ENCODE results near the gene SLC22A23. TPM values are rescaled to one million over a fixed set of nuclear protein-coding genes. Genes with fewer than 3 reads are reported as not detected.

SLC22A23 gene
- total RNA-seq, 1 donor from 2014 or later = 19.4 TPM

- Mint-ChIP-seq H3K9me3 (ENCODE audit: low read depth) (no peaks in the 10 kb centered on the region), H3K4me3 (ENCODE audit: low read depth) (no peak overlapping the region), H3K27me3 (peaks cover 3% of the 10 kb centered on the region), H3K4me1 (ENCODE audit: low read depth) (peaks cover 19% of the 10 kb centered on the region), H3K27ac (peak overlapping the region; percentile 54), H3K36me3 (ENCODE audit: insufficient read depth) (no peaks in the 10 kb centered on the region)
- TF ChIP-seq, protein P1, sequence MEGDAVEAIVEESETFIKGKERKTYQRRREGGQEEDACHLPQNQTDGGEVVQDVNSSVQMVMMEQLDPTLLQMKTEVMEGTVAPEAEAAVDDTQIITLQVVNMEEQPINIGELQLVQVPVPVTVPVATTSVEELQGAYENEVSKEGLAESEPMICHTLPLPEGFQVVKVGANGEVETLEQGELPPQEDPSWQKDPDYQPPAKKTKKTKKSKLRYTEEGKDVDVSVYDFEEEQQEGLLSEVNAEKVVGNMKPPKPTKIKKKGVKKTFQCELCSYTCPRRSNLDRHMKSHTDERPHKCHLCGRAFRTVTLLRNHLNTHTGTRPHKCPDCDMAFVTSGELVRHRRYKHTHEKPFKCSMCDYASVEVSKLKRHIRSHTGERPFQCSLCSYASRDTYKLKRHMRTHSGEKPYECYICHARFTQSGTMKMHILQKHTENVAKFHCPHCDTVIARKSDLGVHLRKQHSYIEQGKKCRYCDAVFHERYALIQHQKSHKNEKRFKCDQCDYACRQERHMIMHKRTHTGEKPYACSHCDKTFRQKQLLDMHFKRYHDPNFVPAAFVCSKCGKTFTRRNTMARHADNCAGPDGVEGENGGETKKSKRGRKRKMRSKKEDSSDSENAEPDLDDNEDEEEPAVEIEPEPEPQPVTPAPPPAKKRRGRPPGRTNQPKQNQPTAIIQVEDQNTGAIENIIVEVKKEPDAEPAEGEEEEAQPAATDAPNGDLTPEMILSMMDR (IDR thresholded peaks at IDR 0.05; ENCODE audit: unreplicated experiment) = no peak
- DNase-seq (ENCODE audit: low spot score, unreplicated experiment) = no peak
These were observed 45.1 kb upstream of the SLC22A23 start for GRCh38 chr6:3501826-3502500.

DNA sequence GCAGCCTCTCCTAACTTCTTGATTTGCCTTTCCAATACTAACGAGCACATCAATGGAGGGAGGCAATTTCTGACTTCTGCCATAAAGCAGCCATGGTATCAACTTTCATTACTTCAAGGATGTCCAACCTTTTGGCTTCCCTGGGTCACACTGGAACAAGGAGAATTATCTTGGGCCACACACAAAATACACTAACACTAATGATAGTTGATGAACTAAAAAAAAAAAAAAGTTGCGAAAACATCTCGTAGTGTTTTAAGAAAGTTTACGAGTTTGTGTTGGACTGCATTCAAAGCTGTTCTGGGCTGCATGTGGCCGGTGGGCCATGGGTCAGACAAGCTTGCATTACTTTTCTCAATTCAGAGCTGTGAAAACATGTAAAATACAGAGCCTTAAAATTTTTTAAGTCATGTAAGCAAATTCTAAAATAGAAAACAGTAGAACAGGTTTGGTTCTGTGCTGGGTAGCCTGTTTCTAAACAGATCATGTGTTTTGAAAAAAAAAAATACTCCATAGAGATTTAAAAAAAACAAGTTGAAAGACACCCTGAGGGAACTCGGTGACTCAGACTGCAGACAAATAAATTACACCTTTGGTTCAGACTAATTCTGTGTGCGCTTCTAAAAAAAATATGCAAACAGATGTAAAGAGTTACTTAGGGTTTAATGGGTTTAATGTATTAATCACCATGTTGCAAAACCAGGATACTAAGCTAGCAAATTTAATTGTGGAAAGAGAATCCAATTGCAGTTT lies 43.6 kb upstream of the SLC22A23 start:
- no peaks in the 10 kb centered on the region for H3K27me3 Mint-ChIP-seq
- DNase-seq (ENCODE audit: low spot score, unreplicated experiment) = no peak
- peaks cover 19% of the 10 kb centered on the region for H3K4me1 Mint-ChIP-seq (ENCODE audit: low read depth)
- H3K27ac Mint-ChIP-seq = no peak overlapping the region
- TF ChIP-seq, protein P1 (IDR thresholded peaks at IDR 0.05; ENCODE audit: unreplicated experiment) = no peak
- H3K36me3 Mint-ChIP-seq (ENCODE audit: insufficient read depth) = no peaks in the 10 kb centered on the region
- H3K4me3 Mint-ChIP-seq (ENCODE audit: low read depth) = no peak overlapping the region
- no peaks in the 10 kb centered on the region for H3K9me3 Mint-ChIP-seq (ENCODE audit: low read depth)

DNA sequence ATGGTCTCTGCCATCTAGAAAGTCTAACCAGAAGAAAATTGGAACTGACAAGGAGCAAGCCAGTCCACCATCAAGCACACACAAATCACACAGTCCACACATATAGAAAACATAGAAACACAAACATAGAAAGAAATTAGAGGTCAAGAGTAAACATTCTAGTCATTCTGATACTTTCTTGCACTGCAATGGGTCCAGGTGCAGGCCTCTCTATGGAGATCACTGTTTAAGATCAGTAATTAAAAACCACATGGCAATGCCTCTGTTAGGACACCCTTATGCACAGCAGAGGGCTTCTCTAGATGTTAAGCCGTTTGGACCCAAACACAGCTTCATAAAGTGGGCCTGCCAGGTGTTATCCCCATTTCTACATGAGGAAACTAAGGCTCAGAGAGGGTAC lies 42.8 kb upstream of the SLC22A23 start:
- TF ChIP-seq, protein P1 (IDR thresholded peaks at IDR 0.05; ENCODE audit: unreplicated experiment) = no peak
- Mint-ChIP-seq H3K4me3 (ENCODE audit: low read depth) (no peak overlapping the region), H3K9me3 (ENCODE audit: low read depth) (no peaks in the 10 kb centered on the region), H3K27ac (no peak overlapping the region), H3K27me3 (no peaks in the 10 kb centered on the region), H3K4me1 (ENCODE audit: low read depth) (peaks cover 19% of the 10 kb centered on the region), H3K36me3 (ENCODE audit: insufficient read depth) (no peaks in the 10 kb centered on the region)
- no peak for DNase-seq (ENCODE audit: low spot score, unreplicated experiment)

- Mint-ChIP-seq H3K27me3 (peaks cover 4% of the 10 kb centered on the region), H3K36me3 (ENCODE audit: insufficient read depth) (no peaks in the 10 kb centered on the region), H3K9me3 (ENCODE audit: low read depth) (no peaks in the 10 kb centered on the region), H3K27ac (no peak overlapping the region), H3K4me3 (ENCODE audit: low read depth) (no peak overlapping the region), H3K4me1 (ENCODE audit: low read depth) (peaks cover 6% of the 10 kb centered on the region)
- TF ChIP-seq, protein P1 (IDR thresholded peaks at IDR 0.05; ENCODE audit: unreplicated experiment) = no peak
- no peak for DNase-seq (ENCODE audit: low spot score, unreplicated experiment)
These were observed 39.5 kb upstream of the SLC22A23 start for GRCh38 chr6:3496395-3496794.

DNA sequence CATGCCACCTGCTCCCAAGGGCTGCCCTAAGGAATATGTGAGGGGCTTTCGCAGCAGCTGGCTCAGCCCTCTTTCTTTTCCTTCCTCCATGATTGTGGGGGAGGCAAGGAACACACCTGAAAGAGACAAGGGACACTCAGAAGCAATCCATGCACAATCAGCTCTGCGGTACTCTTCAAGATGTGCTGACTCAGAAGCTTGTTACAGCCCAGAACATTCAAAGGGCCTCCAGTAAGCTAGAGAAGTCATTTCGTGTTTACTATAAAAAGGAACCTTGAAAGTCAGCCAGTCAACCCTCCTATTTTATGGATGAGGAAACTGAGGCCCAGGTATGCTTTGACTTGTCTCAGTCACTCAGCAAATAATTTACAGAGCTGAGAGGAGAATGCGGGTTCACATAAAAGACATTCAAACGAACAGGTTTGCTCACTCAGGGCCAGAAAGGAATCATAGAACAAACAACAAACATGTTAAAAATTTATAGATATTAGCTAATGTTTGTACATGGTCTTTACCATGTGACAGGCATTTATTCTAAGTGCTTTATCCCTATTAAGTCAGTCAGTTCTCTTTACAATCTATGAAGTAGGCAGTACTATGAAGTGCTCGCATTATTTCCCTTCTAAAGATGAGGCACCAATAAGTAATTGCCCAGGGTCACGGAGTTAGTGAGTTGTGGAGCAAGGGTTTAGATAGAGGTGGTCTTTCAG lies 37.7 kb upstream of the SLC22A23 start:
- Mint-ChIP-seq H3K27me3 (peaks cover 8% of the 10 kb centered on the region), H3K4me3 (ENCODE audit: low read depth) (no peak overlapping the region), H3K36me3 (ENCODE audit: insufficient read depth) (no peaks in the 10 kb centered on the region), H3K27ac (no peak overlapping the region), H3K9me3 (ENCODE audit: low read depth) (no peaks in the 10 kb centered on the region), H3K4me1 (ENCODE audit: low read depth) (peaks cover 1% of the 10 kb centered on the region)
- TF ChIP-seq, protein P1 (IDR thresholded peaks at IDR 0.05; ENCODE audit: unreplicated experiment) = no peak
- no peak for DNase-seq (ENCODE audit: low spot score, unreplicated experiment)
